GM19467 (cell line): Measurements from ENCODE around the gene GPRIN2.
"Not testable (repeated sequence)": the region's sequence is repeated elsewhere in the genome, so short reads cannot be mapped to it uniquely, and the experiment has no call there.

Experiments used
- ATAC-seq: cut with Tn5 transposase; IDR thresholded peaks from one replicate; pipeline ENCODE4 v1.9.1; 2021; ENCODE audit warnings: mild to moderate bottlenecking, moderate library complexity; ENCODE audit not compliant: unreplicated experiment

The GPRIN2 gene

GRCh38 chr10:46556515-46557318 lies at the start of gene GPRIN2:
Gene GPRIN2 (minus strand): TSS chr10:46556658. CDS start chr10:46550736, 5,922 bp downstream.
- no peak for ATAC-seq

DNA sequence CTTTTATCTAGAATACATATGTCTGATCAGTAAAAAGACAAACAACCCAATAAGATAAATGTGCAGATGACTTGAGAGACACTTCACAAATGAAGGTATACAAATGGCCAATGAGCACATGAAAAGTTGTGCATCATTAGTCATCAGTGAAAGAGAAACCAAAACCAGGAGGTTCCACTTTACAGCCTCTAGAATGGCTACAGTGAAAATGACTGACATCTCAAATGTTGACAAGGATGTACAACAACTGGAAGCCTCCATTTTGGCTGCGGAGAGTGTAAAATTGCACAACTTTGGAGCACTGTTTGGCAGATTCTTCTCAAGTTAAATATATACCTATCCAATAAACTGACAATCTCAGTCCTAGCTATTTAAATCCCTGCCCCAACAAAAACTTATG lies 44.1 kb upstream of the GPRIN2 start:
- peak; percentile 74 for ATAC-seq

DNA sequence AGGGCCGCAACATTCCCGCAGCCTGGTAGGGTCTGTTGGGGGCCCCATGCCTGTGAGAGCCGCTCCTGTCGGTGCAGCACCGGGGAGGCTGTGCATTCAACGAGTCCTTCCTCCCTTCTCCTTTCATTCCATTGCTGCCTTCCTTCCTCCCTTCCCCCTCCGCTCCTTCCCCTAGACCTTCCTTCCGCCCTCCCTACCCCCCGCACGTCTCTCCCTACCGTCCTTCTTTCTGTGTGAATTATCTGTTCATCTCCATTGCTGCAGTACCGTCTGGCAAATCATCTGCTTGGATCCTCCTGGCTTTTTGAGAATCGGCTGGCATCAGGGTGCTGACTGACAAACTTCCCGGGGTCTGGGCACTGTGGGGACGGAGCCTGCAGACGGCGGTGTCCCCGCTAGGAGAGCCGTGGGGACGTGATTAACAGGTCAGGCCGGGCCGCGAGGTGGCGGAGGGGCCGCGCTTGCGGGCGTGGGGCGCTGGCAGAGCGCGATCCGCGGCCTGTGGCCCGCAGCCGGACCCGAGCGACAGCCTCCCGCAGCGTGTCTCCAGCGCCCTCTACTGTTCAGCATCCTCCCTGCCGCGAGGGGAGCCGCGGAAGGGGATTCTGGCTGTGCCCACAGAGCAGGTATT lies 41.3 kb upstream of the GPRIN2 start:
- ATAC-seq, result peak; percentile 79

- ATAC-seq, result not testable (repeated sequence)
Measured at GRCh38 chr10:46596570-46596969, 40.1 kb upstream of the GPRIN2 start.

DNA sequence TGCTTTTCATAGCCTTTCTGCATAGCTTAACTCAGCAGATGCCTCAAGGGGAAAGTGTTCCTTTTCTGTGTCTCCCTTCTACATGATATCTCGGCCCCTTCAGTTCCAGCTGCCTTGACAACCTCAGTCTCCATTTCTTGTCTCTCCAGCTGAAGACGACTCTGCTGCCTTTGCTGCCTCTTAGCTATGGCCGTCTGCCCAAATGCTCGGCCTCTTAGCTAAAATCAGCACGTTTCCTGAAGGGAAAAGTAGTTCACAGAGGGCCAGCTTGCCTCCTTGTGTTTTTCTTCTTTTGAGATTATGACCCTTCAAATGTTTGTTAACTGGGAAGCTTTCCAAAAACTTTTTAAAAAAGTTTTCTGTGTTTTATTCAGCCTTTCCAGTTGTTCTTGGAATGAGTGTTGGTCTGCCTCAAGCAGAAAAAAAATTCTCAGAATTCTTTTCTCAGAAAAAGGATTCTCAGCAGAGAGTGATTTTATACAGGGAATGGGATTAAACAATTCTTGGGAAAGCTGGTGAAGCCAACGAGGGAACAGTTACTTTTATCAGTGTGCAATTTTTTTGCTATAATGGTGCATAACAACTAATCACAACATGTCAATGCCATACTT lies 38.1 kb upstream of the GPRIN2 start:
- ATAC-seq, result not testable (repeated sequence)

GRCh38 chr10:46593307-46593706 lies 36.8 kb upstream of the GPRIN2 start:
- not testable (repeated sequence) for ATAC-seq

DNA sequence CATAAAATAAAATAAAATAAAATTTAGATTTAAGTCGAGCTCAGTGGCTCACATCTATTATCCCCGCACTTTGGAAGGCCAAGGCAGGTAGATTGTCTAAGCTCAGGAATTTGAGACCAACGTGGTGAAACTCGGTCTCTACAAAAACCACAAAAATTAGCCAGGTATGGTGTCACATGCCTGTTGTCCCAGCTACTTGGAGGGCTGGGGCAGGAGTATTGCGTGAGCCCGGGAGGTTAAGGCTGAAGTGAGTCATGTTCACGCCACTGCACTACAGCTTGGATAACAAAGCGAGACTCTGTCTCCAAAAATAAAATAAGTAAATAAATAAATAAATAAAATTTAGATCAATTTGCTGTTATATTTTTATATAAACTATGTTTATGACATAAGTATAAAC lies 34.6 kb upstream of the GPRIN2 start:
- ATAC-seq, result not testable (repeated sequence)

- not testable (repeated sequence) for ATAC-seq
Measured at GRCh38 chr10:46589589-46589988, 33.1 kb upstream of the GPRIN2 start.

- not testable (repeated sequence) for ATAC-seq
Measured at GRCh38 chr10:46588221-46588620, 31.8 kb upstream of the GPRIN2 start.

DNA sequence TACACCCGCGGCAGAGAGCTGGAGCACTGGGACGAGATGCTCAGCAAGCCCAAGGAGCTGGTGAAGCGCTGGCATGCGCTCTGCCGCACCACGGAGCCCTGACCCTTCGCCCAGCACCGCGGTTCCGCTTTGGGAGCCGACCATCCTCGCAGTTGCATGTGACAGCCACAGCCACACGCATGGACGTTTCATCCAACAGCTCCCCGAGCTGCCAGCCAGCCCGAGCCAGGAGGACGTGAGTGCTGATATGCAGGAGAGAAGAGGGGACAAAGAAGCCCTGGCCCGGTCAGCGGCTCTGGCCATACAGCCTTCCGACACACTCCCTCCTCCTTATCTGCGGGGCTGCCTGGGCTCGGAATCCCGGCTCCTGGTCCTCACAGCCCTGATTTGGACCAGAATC lies 31.1 kb upstream of the GPRIN2 start:
- not testable (repeated sequence) for ATAC-seq

DNA sequence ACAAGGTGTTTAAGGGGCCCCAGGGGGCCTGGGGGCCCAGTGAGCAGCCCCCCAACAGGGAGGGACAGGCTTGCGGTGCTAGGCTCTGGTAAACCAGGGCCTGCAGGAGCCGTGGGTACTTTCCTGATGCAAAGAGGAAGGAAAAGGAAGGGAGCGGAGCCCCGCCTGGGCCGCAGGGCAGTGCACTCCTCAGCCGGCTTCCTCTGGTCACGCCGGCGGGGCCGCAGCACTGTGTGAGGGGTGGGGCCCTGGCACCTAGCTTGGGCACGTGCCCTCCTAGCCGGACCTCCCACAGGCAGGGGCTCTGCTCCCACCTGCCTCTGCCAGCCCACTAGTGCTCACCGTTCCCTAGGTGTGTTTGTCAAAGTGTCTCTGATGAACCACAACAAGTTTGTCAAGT lies 28.8 kb upstream of the GPRIN2 start:
- not testable (repeated sequence) for ATAC-seq

DNA sequence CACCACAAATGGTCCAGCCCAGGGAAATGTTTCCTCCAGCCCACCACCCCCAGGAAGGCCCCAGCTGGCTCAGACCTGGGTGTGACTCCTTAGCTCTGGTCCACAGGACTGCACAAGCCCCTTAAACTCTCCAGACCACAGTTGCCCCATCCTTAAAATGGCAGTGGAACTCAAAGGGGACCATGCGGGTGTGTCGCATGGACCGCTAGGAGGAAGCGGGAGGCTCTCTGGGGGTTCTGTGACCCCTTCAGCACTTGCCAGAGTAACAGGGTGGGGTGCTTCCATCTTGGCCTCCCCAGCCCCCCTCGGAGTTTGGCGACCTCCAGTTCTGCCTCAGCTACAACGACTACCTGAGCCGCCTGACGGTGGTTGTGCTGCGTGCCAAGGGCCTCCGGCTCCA lies 27.7 kb upstream of the GPRIN2 start:
- ATAC-seq, result not testable (repeated sequence)

DNA sequence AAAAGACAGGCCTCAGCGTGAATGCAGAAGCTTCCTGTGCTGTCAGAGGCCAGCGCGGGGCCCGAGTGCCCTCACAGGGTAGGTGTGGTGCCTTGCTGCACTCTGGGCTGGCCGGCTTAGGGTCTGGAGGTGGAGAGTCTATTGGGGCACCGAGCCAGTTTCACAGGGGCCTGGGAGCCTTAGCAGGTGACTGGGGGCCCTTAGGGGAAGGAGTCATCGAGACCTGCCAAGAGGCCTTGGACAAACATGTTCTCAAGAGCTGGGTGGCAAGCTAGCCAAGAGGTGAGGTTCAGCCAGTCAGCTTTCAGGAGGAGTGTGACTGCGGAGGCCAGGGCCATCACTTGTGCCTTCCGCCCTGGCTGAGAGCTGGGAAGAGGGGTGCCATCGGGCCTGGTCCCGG lies 26.1 kb upstream of the GPRIN2 start:
- ATAC-seq, result not testable (repeated sequence)

DNA sequence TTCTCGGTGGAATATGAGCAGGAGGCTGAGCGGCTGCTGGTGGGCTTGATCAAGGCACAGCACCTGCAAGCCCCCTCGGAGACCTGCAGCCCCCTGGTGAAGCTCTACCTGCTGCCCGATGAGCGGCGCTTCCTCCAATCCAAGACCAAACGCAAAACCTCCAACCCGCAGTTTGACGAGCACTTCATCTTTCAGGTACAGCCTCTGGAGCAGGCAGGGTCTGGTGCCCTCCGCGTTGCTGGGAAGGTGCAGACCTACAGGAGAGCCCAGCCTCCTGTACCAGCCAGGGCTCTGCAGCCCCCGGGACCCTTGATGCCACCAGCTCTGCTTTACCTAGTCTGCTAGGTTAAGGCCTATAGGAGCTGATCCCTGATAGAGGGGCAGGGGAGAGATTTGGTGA lies 25.5 kb upstream of the GPRIN2 start:
- not testable (repeated sequence) for ATAC-seq

DNA sequence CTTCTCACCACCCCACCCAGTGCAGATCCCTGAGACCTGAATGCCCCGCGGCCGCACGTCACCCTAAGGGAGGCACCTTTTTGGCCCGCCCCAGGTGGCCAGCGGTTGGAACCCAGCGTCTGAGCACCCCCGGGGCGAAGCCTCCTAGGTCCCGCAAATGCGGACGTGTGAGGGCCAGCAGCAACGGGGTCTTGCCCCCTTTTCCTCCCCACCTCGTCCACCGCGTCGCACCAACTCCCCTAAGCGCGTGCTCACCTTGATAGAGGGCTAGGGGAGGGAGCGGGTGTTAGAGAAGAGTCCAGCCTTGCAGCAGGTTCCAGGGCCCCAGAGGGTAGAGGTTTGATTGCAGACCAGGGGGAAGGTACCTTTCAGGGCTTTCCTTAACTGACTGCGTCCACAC lies 22.9 kb upstream of the GPRIN2 start:
- ATAC-seq, result not testable (repeated sequence)

- ATAC-seq, result not testable (repeated sequence)
Measured at GRCh38 chr10:46578474-46579178, 22.2 kb upstream of the GPRIN2 start, which contains the start of gene SYT15. Gene SYT15 (plus strand): TSS chr10:46579128. CDS start chr10:46579169, 41 bp downstream.

DNA sequence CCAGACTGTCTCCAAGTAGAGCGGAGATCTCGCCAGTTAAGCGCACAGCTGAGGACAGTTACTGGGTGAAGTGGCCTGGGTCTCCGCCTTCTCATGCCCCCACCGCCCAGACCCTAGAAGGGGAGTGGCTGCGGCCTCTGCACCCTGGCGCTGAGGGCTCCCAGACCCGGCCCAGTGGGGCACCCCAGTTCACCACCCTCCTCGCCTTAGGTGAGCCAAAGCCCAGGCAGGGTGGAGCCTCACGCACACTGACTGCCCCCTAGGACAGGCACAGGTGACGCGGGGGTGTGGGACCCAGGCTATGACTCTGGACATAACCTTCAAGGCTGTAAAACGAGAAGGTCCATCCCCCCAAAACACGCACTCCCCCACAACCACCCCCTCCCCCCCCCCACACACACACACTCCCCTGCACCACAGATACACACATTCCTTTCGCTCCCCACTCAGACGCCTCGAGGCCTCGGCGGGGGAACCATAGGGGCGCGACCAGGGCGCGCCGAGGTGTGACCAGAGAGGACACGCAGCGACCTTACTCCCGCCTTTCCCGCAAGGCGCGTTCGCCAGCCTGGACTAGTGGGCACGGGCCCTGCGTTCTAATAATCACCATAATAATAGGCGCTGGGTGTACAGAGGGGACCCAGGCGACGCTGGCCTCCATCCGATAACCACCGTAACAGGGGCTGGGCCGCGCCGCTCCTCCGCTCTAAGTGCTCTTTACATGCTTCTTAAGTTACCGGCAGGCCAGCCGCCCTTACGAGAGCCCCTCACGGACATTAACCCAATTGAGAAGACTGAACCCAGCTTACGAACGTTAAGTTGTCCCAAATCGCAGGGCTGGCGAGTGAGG lies 21.4 kb upstream of the GPRIN2 start:
- not testable (repeated sequence) for ATAC-seq

- ATAC-seq, result not testable (repeated sequence)
Measured at GRCh38 chr10:46573884-46574283, 17.4 kb upstream of the GPRIN2 start.

DNA sequence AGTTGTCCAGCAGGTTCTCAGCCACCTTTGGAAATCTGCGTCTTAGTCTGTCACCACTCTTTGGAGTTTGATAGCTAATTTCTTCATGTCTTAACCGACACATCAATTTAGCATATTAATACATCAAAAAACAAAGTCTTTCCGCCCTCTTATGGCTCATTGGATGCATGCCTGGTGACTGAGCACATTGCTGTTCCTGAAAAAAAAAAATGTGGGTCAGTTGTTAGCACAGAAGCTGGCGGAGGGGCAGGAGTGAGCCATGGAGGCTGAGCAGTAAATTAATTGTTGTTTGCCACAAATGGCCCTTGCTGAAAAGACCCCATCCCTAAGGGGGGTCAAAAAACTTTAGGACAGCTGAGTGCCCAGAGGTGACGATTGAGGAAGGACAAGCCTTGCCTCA lies 16.9 kb upstream of the GPRIN2 start:
- not testable (repeated sequence) for ATAC-seq

GRCh38 chr10:46572765-46573164 lies 16.3 kb upstream of the GPRIN2 start:
- ATAC-seq, result not testable (repeated sequence)
